ENCODE measurements around the gene RCAN2.

RCAN2 gene

GRCh38 chr6:46473881-46474280, 17.4 kb downstream of the RCAN2 start:
- TF ChIP-seq CTCF (IDR thresholded peaks at IDR 0.05; ENCODE audit: low read depth, low read length, missing control alignments): no peak

GRCh38 chr6:46472243-46472642, 19.0 kb downstream of the RCAN2 start:
- DNase-seq (ENCODE audit: low read depth): no peak
- TF ChIP-seq CTCF (IDR thresholded peaks at IDR 0.05; ENCODE audit: low read depth, low read length, missing control alignments): no peak
- no peak overlapping the region for H3K4me3 ChIP-seq (ENCODE audit: low read depth, low read length)

More at GRCh38 chr6:46473881-46474280, 17.4 kb downstream of the RCAN2 start:
- no peak for DNase-seq (ENCODE audit: low read depth)
- H3K4me3 ChIP-seq (ENCODE audit: low read depth, low read length): no peak overlapping the region

GRCh38 chr6:46469021-46469420, 22.2 kb downstream of the RCAN2 start:
- DNase-seq (ENCODE audit: low read depth): no peak
- H3K4me3 ChIP-seq (ENCODE audit: low read depth, low read length): no peak overlapping the region
- no peak for TF ChIP-seq CTCF (IDR thresholded peaks at IDR 0.05; ENCODE audit: low read depth, low read length, missing control alignments)

GRCh38 chr6:46468403-46469010, 22.7 kb downstream of the RCAN2 start:
- DNase-seq (ENCODE audit: low read depth): no peak
- H3K4me3 ChIP-seq (ENCODE audit: low read depth, low read length): no peak overlapping the region
- no peak for TF ChIP-seq CTCF (IDR thresholded peaks at IDR 0.05; ENCODE audit: low read depth, low read length, missing control alignments)

- H3K4me3 ChIP-seq (ENCODE audit: low read depth, low read length): no peak overlapping the region
- DNase-seq (ENCODE audit: low read depth): no peak
- no peak for TF ChIP-seq CTCF (IDR thresholded peaks at IDR 0.05; ENCODE audit: low read depth, low read length, missing control alignments)
Measured at GRCh38 chr6:46466570-46466969, 24.7 kb downstream of the RCAN2 start.

- DNase-seq (ENCODE audit: low read depth): no peak
Measured at GRCh38 chr6:46465294-46466165, 25.7 kb downstream of the RCAN2 start.

More at GRCh38 chr6:46465294-46466165, 25.7 kb downstream of the RCAN2 start:
- TF ChIP-seq CTCF (IDR thresholded peaks at IDR 0.05; ENCODE audit: low read depth, low read length, missing control alignments): no peak
- no peak overlapping the region for H3K4me3 ChIP-seq (ENCODE audit: low read depth, low read length)
